ENCODE results near the gene ACTN1.

DNA sequence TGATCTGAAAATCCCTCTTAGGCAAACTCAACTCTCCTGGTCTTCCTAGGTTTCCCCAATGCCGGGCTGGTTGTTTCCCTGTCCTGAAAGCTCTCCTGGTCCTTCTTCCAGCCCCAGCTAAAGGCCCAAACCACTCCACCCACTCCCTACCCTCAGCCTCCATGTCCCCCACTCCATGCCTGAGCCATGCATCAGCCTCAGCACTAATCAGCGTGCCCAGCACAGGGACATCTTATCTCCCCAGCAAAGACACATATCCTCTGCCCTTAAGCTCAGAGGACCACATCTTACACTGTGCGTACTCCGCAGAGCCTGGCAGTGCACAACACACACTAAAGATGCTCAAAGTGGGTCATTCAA, 25.9 kb downstream of the ACTN1 start:
- TF ChIP-seq, protein P1, sequence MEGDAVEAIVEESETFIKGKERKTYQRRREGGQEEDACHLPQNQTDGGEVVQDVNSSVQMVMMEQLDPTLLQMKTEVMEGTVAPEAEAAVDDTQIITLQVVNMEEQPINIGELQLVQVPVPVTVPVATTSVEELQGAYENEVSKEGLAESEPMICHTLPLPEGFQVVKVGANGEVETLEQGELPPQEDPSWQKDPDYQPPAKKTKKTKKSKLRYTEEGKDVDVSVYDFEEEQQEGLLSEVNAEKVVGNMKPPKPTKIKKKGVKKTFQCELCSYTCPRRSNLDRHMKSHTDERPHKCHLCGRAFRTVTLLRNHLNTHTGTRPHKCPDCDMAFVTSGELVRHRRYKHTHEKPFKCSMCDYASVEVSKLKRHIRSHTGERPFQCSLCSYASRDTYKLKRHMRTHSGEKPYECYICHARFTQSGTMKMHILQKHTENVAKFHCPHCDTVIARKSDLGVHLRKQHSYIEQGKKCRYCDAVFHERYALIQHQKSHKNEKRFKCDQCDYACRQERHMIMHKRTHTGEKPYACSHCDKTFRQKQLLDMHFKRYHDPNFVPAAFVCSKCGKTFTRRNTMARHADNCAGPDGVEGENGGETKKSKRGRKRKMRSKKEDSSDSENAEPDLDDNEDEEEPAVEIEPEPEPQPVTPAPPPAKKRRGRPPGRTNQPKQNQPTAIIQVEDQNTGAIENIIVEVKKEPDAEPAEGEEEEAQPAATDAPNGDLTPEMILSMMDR (IDR thresholded peaks at IDR 0.05): no peak
- no peak for TF ChIP-seq EZH2 (IDR thresholded peaks at IDR 0.05)
